NCI-H1417 treated with DMSO at 0.1 percent for 48 hours (cell line): ENCODE results near the gene GEMIN7.

Experiments
- DNase-seq: peaks from one replicate; lab custom pipeline; 2025; lab: John Stamatoyannopoulos, UW

GEMIN7 gene

GRCh38 chr19:45061965-45062364 is 17.1 kb upstream of the GEMIN7 start:
- no peak for DNase-seq

- DNase-seq, result no peak
Measured at GRCh38 chr19:45063851-45064801, 14.9 kb upstream of the GEMIN7 start.

GRCh38 chr19:45066921-45067661 is 12.0 kb upstream of the GEMIN7 start:
- DNase-seq, result no peak

GRCh38 chr19:45068041-45068440 is 11.0 kb upstream of the GEMIN7 start:
- no peak for DNase-seq

- no peak for DNase-seq
Measured at GRCh38 chr19:45069056-45069455, 10.0 kb upstream of the GEMIN7 start.

GRCh38 chr19:45070214-45070613 is 8.8 kb upstream of the GEMIN7 start:
- DNase-seq, result no peak

GRCh38 chr19:45070861-45071544 is 8.1 kb upstream of the GEMIN7 start:
- no peak for DNase-seq

- no peak for DNase-seq
Measured at GRCh38 chr19:45071545-45071938, 7.5 kb upstream of the GEMIN7 start.

GRCh38 chr19:45071969-45072790 is 6.9 kb upstream of the GEMIN7 start:
- no peak for DNase-seq

- no peak for DNase-seq
Measured at GRCh38 chr19:45074744-45075300, 4.2 kb upstream of the GEMIN7 start.

- no peak for DNase-seq
Measured at GRCh38 chr19:45075301-45076028, 3.6 kb upstream of the GEMIN7 start.

GRCh38 chr19:45076029-45076850 is 2.8 kb upstream of the GEMIN7 start, which contains the start of gene ZNF296:
TSS of gene ZNF296 (minus strand) at chr19:45076478. CDS start at chr19:45076373, 105 bp downstream.
- no peak for DNase-seq

- no peak for DNase-seq
Measured at GRCh38 chr19:45076851-45077730, 2.0 kb upstream of the GEMIN7 start.

GRCh38 chr19:45078390-45079062 is 534 bp upstream of the GEMIN7 start:
- no peak for DNase-seq

- no peak for DNase-seq
Measured at GRCh38 chr19:45079911-45080370, 881 bp downstream of the GEMIN7 start.

GRCh38 chr19:45082170-45082569 is 3.1 kb downstream of the GEMIN7 start:
- no peak for DNase-seq

- DNase-seq, result no peak
Measured at GRCh38 chr19:45086480-45086879, 7.4 kb downstream of the GEMIN7 start.

- no peak for DNase-seq
Measured at GRCh38 chr19:45087531-45087930, 8.5 kb downstream of the GEMIN7 start.
